ENCODE data around the gene CELA2B.
"Not testable (repeated sequence)": the region's sequence is repeated elsewhere in the genome, so short reads cannot be mapped to it uniquely, and the experiment has no call there.

- TF ChIP-seq CTCF, POLR2A (IDR thresholded peaks at IDR 0.05): not testable (repeated sequence)
Observed at GRCh38 chr1:15471067-15471466, 4.8 kb upstream of the CELA2B start.
